HL-60 (cell line): Measurements from ENCODE around the gene STYX.

Experiments used
- GABPA ChIP-seq: IDR thresholded peaks from 2 replicates; pipeline ENCODE4 v1.6.1; 2012; ENCODE audit warnings: low read depth
- TF ChIP-seq, protein P1 (sequence below): IDR thresholded peaks from 2 replicates; pipeline ENCODE4 v1.6.1; 2012; ENCODE audit warnings: low read depth; ENCODE audit not compliant: insufficient replicate concordance
- TF ChIP-seq, protein P2 (sequence below): IDR thresholded peaks from one replicate; pipeline ENCODE4 v1.5.1; 2011; ENCODE audit warnings: low read length, control low read depth, inconsistent platforms; ENCODE audit not compliant: insufficient read depth

DNA sequence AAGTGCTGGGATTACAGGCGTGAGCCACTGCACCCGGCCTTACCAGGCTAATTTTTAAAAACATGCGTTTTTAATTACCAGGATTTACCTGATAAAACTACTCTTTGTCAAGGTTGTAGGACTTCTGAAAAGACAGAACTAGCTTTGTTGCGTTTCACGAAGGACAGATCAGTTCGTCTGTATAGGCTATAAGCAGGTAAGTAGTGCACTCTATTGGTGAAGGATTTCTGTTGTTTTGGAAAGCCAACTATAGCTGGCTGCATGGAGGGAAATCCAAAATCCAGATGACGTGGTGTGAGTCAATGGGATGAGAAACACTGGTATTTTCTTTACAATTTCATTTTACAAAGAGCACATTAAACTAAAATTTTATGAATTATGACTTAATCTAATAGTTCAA is 46.9 kb downstream of the STYX start:
- TF ChIP-seq GABPA = no peak
- TF ChIP-seq, protein P1, sequence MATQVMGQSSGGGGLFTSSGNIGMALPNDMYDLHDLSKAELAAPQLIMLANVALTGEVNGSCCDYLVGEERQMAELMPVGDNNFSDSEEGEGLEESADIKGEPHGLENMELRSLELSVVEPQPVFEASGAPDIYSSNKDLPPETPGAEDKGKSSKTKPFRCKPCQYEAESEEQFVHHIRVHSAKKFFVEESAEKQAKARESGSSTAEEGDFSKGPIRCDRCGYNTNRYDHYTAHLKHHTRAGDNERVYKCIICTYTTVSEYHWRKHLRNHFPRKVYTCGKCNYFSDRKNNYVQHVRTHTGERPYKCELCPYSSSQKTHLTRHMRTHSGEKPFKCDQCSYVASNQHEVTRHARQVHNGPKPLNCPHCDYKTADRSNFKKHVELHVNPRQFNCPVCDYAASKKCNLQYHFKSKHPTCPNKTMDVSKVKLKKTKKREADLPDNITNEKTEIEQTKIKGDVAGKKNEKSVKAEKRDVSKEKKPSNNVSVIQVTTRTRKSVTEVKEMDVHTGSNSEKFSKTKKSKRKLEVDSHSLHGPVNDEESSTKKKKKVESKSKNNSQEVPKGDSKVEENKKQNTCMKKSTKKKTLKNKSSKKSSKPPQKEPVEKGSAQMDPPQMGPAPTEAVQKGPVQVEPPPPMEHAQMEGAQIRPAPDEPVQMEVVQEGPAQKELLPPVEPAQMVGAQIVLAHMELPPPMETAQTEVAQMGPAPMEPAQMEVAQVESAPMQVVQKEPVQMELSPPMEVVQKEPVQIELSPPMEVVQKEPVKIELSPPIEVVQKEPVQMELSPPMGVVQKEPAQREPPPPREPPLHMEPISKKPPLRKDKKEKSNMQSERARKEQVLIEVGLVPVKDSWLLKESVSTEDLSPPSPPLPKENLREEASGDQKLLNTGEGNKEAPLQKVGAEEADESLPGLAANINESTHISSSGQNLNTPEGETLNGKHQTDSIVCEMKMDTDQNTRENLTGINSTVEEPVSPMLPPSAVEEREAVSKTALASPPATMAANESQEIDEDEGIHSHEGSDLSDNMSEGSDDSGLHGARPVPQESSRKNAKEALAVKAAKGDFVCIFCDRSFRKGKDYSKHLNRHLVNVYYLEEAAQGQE = no peak
- TF ChIP-seq, protein P2, sequence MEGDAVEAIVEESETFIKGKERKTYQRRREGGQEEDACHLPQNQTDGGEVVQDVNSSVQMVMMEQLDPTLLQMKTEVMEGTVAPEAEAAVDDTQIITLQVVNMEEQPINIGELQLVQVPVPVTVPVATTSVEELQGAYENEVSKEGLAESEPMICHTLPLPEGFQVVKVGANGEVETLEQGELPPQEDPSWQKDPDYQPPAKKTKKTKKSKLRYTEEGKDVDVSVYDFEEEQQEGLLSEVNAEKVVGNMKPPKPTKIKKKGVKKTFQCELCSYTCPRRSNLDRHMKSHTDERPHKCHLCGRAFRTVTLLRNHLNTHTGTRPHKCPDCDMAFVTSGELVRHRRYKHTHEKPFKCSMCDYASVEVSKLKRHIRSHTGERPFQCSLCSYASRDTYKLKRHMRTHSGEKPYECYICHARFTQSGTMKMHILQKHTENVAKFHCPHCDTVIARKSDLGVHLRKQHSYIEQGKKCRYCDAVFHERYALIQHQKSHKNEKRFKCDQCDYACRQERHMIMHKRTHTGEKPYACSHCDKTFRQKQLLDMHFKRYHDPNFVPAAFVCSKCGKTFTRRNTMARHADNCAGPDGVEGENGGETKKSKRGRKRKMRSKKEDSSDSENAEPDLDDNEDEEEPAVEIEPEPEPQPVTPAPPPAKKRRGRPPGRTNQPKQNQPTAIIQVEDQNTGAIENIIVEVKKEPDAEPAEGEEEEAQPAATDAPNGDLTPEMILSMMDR = no peak
